ENCODE data around the gene LRRK2.

Gene LRRK2

DNA sequence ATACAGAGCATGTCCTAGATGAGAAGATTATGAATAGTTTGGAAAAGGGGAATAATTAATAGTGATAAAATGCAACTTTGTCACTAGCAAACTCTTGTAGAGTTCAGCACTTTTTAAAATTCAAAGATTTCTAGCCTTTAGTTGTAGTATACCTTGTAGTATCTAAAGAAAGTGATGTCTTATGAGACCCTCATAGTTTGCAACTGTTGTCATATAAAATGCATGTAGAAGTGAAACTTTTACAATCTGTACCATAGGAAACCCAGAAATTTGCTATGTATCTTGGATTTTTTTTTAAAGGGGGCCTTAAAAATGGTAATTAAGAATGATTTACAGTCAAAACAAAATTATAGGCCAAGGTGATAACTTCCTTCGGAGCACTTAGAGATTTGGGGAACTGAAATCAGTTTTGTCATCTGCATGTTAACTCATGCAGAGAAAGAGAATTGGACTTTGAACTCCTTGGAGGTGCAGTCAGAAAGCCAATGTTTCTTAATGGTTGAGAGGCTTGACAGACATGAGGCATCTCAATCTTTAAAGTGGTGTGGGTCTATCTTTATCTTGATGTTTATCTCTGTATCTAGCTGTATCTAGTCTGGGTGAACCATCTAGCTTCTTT is 1.3 kb downstream of the LRRK2 start:
- TF ChIP-seq GATA2 (IDR thresholded peaks at IDR 0.05; ENCODE audit: low read depth, low read length) (no peak), GATA3 (IDR thresholded peaks at IDR 0.05; ENCODE audit: low read depth, low read length) (no peak)

DNA sequence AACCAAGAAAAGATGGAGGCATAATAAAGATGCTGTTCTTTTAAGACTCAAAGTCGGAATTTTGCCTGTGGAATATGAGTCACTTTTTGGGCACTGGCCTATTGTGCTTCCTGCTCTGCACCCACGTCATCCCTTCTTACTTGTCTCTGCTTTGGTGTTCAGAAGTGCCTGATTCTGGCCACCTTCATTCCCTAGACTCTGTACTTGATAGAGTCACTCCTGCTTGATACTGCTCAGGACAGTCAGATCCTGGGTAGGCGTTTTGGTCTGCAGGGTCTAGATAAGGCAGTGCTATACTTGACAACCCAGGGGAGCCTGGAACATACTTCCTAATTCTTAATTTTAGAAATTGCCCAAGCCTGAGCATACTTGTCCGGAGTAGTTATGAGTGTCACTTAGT is 1.9 kb downstream of the LRRK2 start:
- TF ChIP-seq GATA3 (IDR thresholded peaks at IDR 0.05; ENCODE audit: low read depth, low read length) (no peak), GATA2 (IDR thresholded peaks at IDR 0.05; ENCODE audit: low read depth, low read length) (no peak)

DNA sequence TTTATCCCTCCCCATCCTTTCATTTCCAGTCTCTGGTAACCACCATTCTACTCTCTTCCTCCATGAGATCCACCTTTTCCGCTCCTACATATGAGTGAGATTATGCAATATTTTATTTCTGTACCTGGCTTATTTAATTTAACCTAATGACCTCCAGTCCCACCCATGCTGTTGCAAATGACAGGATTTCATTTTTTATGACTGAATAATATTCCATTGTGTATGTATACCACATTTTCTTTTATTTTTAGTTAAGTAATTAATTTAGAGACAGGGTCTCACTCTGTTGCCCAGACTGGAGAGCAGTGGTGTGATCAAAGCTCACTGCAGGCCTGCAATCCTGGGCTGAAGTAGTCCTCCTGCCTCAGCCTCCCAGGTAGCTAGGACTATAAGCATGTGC is 2.6 kb downstream of the LRRK2 start:
- TF ChIP-seq GATA2 (IDR thresholded peaks at IDR 0.05; ENCODE audit: low read depth, low read length) (no peak), GATA3 (IDR thresholded peaks at IDR 0.05; ENCODE audit: low read depth, low read length) (no peak)

DNA sequence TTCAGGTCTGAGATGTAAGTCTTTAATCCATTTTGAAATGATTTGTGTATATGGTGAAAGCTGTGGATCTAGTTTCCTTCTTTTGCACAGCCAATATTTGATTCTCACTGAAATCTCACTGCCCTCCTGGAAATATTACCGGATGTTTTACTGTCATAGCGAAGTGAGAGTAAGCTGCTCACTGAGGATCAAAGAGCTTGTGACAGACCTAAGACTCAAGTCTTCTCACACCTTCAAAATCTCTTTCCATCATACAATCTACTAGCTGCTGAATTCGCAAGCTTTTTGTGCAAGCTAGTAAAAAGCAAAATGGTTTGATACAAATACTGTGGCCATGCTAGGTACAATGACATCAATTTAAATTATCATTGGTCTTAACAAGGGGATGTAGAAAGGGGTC is 3.9 kb downstream of the LRRK2 start:
- TF ChIP-seq GATA3 (IDR thresholded peaks at IDR 0.05; ENCODE audit: low read depth, low read length) (no peak), GATA2 (IDR thresholded peaks at IDR 0.05; ENCODE audit: low read depth, low read length) (no peak)

DNA sequence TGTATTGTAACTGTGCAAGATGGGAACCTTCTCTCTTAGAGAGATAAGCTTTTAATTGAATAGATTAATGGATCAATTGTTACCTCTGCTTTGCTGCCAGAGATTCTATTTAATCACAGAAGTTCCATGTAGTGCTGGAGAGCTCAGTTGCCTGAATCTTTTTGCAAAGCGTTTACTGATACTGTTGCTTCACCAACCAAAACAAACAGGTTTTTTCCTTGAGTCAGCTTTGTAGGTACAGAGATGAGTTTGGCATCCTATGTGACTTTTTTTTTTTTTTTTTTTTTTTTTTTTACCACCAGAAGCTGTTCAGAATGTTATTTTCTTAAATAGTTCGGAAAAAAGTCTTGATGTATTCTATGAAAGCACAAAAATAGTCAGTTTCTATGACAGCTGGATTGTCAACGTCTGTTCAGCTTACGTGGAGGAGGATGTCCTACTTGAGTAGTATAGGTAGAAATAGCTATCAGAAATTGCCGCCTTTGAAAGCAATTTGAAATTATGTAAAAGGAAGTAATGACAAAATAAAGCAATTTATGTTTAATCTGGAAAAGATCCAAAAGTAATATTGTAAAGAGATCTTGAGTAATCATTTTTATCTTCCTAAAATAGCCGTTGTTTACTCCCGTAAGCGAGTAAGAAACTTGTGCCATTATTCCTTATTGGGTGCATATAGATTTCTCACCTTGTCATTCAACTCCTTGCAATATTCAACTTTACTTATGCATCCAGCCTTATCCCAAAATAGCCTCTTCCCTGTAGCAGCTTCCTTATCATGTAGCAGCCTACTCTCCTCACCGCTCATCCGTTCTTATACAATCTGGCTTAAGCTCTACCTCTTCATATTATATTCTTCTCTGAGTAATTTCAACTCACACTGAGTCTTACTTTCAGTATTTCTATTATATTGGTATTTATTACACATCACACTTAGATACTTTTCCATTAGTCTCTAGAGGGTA is 5.2 kb downstream of the LRRK2 start:
- no peak for TF ChIP-seq GATA3 (IDR thresholded peaks at IDR 0.05; ENCODE audit: low read depth, low read length)
- TF ChIP-seq GATA2 (IDR thresholded peaks at IDR 0.05; ENCODE audit: low read depth, low read length): no peak

DNA sequence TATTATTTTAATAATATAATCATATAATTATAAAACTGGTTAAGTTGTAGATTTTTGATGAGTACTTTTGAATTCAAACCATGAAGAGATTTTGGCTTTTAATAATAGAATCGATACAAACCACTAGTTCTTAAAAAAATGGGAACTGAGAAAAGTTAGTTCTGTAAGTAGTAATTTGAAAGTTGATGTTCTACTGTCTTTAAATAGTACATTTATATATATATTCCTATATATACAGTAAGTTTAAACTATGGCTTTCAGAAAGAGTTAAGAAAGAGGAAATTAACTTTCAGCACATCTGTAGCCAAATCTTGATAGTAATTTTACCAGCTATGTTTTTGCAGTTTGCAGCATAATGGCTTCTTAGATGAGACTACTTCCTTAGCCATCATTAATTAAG is 7.8 kb downstream of the LRRK2 start:
- TF ChIP-seq GATA3 (IDR thresholded peaks at IDR 0.05; ENCODE audit: low read depth, low read length) (no peak), GATA2 (IDR thresholded peaks at IDR 0.05; ENCODE audit: low read depth, low read length) (no peak)

DNA sequence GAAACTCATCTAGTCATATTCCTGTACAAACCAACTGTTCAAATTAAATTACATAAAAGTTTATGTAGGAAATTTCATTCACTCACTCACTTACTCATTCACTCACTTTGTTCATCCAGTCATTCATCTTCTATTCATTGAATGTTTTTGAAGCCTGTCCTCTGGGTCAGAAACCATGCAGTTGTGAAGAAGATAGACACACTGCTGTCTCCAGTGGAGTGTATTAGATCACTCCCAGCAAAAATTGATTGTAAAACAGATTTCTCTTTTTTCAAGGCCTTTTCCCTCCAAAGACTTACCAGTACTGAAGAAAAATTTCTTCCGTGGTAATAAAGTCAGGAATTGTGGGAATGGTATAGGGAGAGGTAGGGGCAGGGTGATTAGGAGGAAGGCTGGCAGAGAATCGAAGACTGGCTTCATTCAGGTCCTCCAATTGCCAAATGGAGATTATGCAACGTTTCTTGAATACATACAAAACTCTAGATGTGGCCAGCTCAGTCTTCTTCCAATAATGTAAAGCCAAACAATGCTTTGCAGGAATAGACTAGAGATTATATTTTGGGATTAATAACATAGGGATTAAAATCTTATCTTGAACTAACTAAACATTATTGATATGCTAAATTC is 9.1 kb downstream of the LRRK2 start:
- TF ChIP-seq GATA2 (IDR thresholded peaks at IDR 0.05; ENCODE audit: low read depth, low read length): no peak
- TF ChIP-seq GATA3 (IDR thresholded peaks at IDR 0.05; ENCODE audit: low read depth, low read length): no peak

DNA sequence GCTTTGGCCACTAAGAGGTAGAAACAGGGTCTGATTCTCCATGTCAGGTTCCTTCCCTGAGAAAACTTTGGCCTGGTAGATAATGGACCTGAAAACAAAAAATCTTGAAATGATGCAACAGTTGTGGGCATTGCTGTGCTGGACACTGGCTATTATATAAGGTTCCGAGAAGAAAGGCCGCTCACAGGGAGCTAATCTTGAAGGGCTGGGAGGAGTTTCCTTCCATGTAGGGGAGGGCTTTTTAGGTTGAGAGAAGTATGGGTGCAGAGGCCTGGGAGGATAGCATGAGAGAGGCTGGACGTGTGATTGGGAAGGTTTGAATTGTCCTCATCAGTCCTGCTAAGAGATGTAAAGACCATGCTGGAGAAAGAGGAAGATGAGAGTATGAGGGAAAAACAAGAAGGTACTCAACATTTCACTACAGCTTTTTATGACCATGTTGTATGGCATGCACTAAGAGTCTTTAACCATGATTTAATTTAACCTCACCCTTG is 11.6 kb downstream of the LRRK2 start:
- no peak for TF ChIP-seq GATA2 (IDR thresholded peaks at IDR 0.05; ENCODE audit: low read depth, low read length)
- no peak for TF ChIP-seq GATA3 (IDR thresholded peaks at IDR 0.05; ENCODE audit: low read depth, low read length)

DNA sequence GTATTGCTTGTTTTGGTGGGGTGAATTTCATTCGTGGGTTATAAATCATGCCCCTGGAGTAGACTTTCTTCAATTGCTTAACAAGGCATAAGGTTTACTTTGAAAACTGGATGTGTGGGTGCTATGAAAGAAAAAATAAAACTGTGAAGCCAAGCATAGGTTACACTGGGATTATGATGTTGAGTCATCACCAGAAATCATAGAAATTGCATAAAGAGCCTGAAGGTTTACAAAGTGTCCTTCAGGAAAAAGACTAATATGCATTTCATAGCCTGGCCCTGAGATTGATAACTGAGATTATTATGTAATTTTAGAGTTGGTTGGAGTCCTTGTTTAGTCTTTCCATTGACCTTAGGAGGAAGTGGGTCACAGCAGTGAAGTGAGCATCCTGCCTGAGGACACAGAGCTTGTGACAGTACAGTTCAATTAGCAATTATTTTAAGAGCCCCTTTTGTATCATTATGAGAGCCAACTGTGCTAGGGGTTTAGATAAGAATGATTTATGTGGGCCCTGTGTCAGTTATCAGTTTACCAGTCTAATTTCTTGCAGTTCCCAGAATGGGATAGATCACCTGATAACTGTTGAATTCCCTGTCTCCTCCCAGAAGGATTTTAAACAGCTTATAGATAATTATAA is 13.6 kb downstream of the LRRK2 start:
- TF ChIP-seq GATA2 (IDR thresholded peaks at IDR 0.05; ENCODE audit: low read depth, low read length): peak; percentile 96
- peak; percentile 98 for TF ChIP-seq GATA3 (IDR thresholded peaks at IDR 0.05; ENCODE audit: low read depth, low read length)

DNA sequence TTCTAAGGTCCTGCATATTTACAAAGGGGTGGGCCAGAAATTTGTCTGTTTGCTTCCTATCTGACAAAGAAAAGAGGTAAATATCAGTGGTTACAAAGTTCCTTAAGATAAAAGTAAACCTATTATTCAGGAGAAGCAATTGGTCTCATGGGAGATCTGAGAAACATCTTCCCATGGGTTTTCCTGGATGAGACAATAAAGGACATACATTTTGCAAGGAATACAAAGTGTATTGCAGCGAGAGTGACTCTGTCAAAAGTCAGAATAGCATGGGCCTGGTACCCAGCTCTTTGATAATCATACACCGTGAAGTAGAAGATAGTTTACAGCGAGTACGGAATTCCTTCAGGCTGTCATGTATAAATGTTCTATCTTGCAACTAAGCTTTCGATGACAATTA is 14.2 kb downstream of the LRRK2 start:
- TF ChIP-seq GATA2 (IDR thresholded peaks at IDR 0.05; ENCODE audit: low read depth, low read length) (no peak), GATA3 (IDR thresholded peaks at IDR 0.05; ENCODE audit: low read depth, low read length) (no peak)

DNA sequence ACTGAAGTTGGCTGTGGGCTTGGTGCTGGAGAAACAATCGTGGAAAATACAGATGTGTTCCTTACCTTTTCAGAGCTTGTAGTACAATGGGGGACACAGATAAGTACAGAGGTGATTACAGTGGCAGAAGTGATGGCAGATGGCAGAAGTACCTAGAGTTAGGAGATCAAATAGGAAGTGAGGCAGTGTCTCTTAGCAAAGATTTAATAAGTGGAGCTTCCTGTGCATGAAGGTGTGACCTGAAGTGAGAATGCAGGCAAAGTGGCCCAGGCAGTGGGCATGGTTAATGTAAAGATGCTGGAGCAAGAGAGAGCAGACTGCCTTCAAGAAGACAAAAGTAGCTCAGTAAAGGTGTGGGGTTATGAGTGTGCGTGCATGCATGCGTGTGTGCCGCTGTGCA is 16.0 kb downstream of the LRRK2 start:
- TF ChIP-seq GATA3 (IDR thresholded peaks at IDR 0.05; ENCODE audit: low read depth, low read length): no peak
- TF ChIP-seq GATA2 (IDR thresholded peaks at IDR 0.05; ENCODE audit: low read depth, low read length): no peak

DNA sequence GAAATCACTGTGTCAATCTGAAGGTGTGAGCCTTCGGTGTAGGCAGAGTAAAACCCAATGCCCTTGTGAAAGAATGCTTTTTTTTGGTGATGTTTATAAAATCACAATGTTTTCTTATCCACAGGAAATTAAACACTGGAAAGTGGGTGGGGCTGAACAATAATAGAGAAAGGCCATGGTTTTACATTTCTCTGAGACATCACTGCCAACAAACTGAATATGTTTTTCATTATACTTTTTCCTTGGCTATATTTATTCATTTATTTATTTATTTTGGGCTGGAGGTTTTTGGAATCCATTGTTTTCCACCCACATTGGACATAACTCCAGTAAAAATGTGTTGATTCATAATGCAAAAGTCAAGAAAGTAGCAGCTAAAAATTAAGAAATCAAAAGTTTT is 16.9 kb downstream of the LRRK2 start:
- TF ChIP-seq GATA3 (IDR thresholded peaks at IDR 0.05; ENCODE audit: low read depth, low read length): no peak
- TF ChIP-seq GATA2 (IDR thresholded peaks at IDR 0.05; ENCODE audit: low read depth, low read length): no peak

DNA sequence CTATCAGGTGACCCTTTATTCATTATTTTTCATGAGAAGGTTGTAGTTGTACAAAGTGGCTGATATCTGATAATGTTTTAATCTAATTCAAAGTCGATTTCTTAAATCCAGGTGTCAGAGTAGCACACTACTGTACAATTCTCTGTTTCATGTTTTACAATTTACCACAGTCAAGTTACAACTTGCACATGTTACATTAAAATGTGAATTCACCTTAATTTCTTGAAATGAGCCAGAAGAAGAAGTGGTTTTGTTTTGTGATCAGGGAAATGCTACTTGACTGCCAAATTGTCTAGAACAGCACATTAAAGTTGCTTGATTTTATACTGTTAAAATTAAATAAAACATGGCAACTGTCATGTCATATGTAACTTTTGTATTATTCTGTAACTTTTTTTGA is 23.2 kb downstream of the LRRK2 start:
- TF ChIP-seq GATA3 (IDR thresholded peaks at IDR 0.05; ENCODE audit: low read depth, low read length) (no peak), GATA2 (IDR thresholded peaks at IDR 0.05; ENCODE audit: low read depth, low read length) (no peak)

Data from SH-SY5Y (cell line).